CD4-positive, alpha-beta T cell treated with Interleukin-15 for 1 hour (primary cell): Measurements from ENCODE around the gene ZNF366.

Experiments
- DNase-seq: peaks from one replicate; pipeline ENCODE4 v3.0.0-alpha.2; 2020

Gene ZNF366

DNA sequence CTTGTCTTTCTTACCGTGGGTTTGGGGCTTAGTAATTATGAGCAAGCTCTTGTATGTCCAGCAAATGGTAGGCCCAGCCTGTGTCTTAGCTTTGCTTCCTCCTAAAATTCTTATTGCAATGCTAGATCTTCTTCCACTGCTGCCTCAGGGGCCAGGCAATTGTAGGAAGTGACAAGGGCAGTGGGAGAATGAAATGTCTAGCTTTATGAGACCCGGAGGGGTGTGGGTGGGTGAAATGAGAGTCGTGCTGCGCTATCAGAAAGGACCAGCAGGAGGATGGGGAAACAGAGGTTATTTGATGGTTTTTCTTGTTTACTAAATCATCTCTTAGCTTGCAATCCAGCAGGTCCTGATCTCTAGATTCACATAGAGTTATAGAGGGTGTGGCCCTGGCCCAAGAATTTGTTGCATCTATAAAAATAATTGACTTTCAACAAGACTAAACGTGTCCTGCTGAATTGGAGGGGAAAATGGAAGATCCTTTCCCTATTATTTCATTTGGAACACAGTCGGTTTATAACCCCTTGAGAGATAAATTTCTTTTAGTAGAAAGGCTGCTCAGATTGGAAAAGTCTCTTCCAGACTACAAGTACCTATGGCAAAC, 43.7 kb downstream of the ZNF366 start:
- no peak for DNase-seq

DNA sequence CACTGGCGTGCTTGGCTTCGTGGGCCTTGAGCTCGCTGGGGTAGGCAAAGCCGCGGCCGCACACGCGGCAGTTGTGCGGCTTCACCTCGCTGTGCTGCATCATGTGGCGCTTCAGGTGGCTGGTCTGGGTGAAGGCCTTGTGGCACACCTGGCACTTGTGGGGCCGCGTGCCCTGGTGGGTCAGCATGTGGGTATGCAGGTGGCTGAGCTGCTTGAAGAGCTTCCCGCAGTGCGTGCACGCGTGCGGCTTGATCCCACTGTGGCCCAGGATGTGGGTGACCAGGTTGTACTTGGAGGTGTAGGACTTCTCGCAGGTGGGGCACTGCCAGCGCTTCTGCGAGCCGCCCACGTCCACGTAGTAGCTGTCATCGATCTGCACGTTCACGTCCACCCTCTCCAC, 46.8 kb downstream of the ZNF366 start:
- no peak for DNase-seq

GRCh38 chr5:72459913-72460312, 47.3 kb downstream of the ZNF366 start:
- no peak for DNase-seq

DNA sequence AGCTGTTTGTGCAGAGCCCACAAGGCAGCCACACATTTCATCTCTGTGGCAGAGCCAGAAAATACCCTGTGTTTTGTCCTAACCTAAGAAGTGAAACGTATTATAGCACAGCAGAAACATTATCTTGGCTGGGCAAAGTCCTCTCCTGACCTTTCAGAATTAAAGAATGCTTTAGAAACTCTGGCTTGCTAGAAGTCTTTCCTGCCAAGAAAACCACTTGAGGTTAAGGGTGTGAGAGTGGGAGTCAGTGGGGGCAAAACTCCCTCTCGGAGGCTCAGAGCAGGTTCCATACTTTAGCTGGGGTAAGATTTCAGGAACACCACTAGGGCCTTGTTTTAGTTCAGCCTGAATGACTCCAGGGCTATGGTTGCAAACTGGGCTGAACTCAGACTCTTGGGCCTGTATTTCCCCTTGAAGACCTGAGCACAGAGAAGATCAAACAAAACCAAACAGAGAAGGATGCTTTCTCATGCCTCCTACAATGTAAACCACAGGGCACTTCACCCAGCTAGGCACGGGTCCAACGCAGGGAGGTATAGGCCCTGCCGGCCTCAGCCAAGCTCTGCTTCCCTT, 48.0 kb downstream of the ZNF366 start:
- no peak for DNase-seq

DNA sequence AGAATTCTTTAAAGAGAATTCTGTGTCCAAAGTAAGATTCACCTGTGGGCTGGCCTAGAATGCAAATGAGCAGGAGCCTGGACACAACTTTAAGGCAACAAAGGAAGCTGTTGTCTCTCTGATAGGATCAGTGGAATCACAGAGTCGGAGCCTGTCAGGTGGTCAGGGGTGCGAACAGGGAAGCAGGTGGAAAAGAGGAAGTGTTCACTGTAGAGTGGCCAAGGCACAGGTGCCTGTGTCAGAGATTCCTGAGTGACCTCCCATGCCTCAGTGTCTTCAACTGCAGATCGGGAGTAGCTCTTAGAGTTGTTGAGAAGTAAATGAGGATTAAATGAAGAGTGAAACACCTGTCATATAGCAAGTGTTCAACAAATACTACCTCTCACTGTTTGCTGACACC, 48.8 kb downstream of the ZNF366 start:
- no peak for DNase-seq

- DNase-seq, result no peak
These were observed 49.7 kb downstream of the ZNF366 start for GRCh38 chr5:72457491-72457890.

DNA sequence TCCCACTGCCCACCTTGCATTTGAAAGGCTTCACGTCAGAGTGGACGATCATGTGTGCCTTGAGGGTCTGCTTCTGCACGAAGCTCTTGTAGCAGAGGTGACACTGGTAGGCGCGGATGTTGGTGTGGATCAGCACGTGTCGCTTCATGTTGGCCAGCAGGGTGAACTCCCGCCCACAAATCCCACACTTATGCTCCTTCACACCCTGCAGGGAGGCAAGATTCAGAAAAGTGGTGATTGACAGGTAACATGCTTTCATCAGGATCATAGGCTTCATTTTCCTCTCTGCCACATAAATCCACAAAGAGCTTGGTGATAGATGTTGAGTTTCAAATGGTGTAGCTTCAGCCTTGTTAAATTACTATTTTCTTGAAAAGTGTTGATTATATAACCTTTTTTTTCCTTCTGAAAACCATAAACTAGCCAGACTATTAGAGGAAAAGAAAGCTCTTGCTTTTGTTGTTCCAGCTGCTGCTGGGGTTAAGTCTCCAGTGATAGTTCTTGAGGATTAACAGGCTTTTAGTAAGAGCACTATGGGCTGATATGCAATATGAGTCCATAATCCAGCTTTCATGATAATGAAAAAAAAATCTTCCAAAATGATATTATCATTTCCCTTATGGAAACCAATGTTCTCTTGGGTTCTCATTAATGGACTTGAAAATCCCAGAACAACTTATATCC, 50.7 kb downstream of the ZNF366 start:
- no peak for DNase-seq

- DNase-seq, result no peak
These were observed 51.7 kb downstream of the ZNF366 start for GRCh38 chr5:72455476-72455875.

DNA sequence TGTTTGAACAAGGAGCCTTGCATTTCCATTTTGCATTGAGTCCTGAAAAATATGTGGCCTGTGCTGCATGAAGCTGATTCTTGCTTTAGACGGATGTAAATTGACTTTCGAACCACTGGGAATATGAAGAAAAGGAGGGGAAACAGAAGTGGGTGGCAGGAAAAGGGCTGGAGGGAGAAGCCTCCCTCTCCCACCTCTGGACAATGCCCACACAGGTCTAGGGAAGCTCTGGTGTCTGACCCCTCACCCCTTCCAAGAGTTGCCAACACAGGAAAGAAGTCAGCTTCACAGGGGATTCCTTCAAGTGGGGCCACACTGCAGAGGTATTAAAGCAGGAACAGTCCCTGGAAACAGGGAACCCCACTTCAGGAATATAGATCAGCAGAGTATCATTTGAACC, 52.2 kb downstream of the ZNF366 start:
- no peak for DNase-seq

- DNase-seq, result no peak
These were observed 53.9 kb downstream of the ZNF366 start for GRCh38 chr5:72453246-72453775.

DNA sequence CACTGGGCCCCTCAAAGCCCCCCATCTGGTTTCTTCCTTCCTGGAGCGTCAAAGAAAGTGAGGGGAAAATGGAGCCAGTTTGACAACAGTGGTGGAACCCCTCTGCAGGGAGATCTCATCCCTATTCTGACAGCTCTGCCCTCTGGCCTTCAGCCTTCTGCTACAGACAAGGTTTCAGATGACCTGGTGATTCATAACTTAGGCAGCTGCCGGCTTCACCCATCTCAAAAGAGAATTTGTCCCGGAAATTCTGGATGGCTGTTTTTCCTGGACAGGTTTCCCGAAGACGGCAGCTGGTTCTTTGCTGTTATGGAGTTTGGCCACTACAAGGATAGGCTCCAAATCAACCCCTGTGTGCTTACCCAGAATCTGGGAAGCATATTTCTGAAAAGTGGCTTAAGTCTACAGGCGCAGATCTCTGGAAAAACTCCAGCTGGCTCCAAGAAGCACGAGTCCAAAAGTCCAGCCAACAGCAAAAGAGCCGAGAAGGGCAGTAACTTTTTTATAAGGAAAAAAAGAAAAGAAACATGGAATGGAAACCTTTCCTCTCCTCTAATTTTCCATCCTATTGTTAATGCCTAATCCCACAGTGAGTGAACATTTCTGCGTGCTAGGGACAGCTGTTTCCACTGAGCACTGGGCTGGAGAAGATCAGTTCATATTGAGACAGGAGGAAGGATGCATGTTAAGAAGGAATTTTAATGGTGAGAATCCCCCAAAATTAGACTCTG, 54.5 kb downstream of the ZNF366 start:
- DNase-seq, result no peak

DNA sequence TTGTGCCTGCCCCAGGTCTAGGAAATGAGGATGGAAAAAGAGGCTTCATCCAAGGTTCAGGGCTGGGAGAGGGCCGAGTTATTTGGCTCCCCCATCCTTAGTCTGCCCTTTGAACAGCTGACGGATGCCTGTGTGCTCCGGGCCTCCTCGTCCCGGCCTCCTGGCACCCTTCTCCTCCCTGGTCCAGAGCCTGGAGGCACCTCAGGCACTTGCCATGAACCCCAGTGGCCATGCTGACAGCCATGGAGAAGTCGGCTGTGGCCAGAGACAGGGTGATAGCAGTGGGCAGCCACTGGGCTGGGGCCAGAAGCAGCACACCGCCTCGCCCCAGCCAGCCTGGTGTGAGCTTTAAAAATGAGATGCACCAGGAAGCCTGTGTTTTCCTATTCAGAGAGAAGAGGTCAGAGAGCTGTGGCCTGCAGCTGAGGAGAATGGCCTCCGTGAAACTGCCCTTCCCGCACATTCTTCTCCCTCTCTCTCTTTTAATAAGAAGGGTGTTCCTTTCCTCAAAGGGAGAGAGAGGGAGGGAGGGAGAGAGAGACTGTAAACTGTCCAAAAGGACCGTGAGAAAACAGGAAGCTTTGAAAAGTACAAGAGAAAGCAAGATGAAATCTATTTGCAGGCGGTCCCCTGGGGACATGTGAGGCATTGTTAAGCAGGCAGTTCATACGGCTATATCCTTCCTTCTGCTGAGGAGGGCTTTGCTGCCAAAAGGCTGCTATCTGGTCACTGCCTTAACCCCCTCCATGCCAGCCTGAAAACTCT, 55.3 kb downstream of the ZNF366 start:
- DNase-seq, result no peak

DNA sequence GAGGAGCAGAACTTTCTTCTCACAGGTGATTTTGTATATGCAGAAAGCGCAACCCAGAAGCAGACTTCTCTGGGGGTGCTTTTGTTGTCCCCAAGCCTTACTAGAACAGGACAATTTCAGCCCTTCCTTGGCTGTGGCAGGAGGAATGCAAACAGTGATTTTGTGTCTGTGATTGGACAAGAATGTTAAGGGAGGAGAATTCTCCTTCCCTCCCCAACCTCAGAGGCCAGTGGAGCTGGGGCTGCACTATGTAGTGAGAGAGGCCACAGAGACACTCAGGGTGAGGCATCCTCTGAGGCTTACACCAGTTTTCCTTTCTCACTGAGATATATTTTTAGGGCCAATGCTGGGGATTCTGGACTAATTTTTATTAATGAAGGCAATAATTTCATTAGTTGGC, 58.8 kb downstream of the ZNF366 start:
- DNase-seq, result no peak

DNA sequence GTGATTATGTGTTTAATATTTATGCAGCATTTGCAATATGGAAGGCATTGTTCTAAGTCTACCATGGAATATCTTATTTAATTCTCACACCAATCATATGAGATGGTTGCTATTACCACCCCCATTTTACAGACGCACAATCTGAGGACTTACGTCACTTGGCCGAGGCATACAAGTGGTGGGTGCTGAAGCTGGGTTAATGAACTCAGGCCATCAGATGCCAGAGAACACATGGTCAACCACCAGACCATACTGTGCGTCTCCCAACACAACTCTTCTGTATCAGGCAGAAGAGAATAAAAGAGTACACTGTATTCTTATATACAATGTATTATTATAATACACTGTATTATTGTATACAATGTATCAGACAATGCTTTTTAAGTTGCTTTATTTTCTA, 59.5 kb downstream of the ZNF366 start:
- DNase-seq, result no peak

GRCh38 chr5:72445969-72446368, 61.2 kb downstream of the ZNF366 start:
- no peak for DNase-seq

DNA sequence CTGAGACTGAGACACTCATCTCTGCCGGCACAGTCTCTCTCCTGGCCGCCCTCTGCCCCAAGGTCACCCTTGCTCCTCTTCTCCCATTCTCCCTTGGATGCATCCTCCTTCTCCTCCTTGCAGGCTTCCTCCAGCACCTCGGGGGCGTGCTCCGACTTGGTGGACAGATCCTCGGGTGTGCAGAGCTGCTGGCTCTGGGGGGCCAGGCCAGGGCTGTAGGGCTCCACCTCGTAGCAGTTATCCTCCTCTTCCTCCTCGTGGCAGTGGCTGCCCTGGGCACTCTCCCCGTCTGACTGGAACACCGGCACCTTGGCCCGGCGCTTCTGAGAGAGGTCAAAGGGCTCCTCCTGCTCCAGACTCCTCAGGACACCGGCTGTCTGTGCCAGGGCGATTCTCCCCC, 63.3 kb downstream of the ZNF366 start:
- no peak for DNase-seq

- DNase-seq, result no peak
These were observed 65.2 kb downstream of the ZNF366 start for GRCh38 chr5:72441862-72442540.

GRCh38 chr5:72441094-72441723, 66.0 kb downstream of the ZNF366 start:
- no peak for DNase-seq

DNA sequence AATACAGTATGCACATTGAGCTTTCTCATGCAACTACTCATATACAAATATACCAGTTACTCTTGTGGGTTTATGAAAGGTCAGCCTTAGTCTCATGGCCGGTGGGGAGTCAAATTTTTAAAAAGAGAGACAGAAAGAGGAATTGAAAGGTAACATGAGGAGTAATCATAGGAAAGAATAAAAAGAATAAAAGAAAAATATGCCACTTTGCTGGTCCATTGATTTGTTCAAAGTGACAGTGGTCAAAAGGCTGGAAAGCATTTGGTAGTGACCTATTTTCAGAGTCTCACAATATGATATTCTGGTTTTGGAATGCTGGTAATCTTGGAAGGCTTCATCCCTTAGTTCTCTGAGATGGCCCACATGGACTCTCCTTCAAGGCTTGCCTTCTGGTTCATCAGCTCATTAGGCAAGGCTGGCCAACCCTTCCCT, 67.0 kb downstream of the ZNF366 start:
- DNase-seq, result no peak

DNA sequence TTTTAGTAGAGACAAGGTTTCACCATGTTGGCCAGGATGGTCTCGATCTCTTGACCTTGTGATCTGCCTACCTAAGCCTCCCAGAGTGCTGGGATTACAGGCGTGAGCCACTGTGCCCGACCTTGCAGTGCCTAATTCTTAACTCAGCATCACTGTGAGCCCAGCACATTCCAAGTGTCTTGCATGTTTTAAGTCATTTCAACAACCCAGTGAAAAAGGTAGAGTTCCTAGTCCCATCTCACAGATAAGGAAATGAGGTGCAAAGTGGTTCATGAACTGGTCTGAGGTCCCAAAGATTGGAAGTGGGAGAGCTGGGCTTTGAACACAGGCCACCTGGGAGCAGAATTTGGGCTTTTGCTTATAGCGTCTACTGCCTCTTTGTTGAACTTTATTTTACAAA, 68.0 kb downstream of the ZNF366 start:
- DNase-seq, result no peak

DNA sequence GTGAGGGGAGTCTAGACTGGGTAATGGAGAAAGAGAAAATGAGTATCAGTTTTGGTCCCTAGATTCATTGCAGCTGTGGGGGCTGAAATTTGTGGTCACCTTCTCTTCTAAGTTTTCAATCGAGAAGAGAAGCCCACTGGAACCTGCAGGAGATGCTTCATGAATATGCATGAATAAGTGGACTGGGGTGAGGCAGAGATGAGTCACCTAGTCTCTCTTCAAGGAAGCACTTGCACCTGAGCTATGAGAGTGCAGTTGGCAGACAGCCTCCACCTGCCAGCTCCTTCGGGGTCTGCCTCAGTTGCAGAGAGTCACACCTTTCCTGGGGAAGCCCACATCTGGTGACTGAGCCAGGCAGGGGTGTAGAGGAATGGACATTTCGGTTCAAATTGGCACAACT, 69.1 kb downstream of the ZNF366 start:
- DNase-seq, result no peak
